HG02623 (cell line): Measurements from ENCODE around the gene OR10AG1.

Experiments
- ATAC-seq: cut with Tn5 transposase; IDR thresholded peaks from one replicate; pipeline ENCODE4 v1.9.1; 2021; ENCODE audit warnings: moderate library complexity; ENCODE audit not compliant: unreplicated experiment

The OR10AG1 gene

GRCh38 chr11:55969845-55970244 lies at the start of gene OR10AG1:
TSS of gene OR10AG1 (minus strand) at chr11:55969945. CDS start at chr11:55969907, 38 bp downstream.
- no peak for ATAC-seq

GRCh38 chr11:56013805-56014204 lies 44.1 kb upstream of the OR10AG1 start:
- no peak for ATAC-seq

- ATAC-seq = no peak
These were observed 41.0 kb upstream of the OR10AG1 start for GRCh38 chr11:56010716-56011115.

GRCh38 chr11:55994525-55994924 lies 24.8 kb upstream of the OR10AG1 start, which contains the start of gene OR5F1:
TSS of gene OR5F1 (minus strand) at chr11:55994625. CDS start at chr11:55994625, 0 bp downstream.
- ATAC-seq = no peak

- ATAC-seq = no peak
These were observed 1.2 kb upstream of the OR10AG1 start for GRCh38 chr11:55970935-55971334.

GRCh38 chr11:55967914-55968313 lies 1.8 kb downstream of the OR10AG1 start:
- ATAC-seq = no peak

- no peak for ATAC-seq
These were observed 3.4 kb downstream of the OR10AG1 start for GRCh38 chr11:55966391-55966790.

GRCh38 chr11:55956521-55956920 lies 13.2 kb downstream of the OR10AG1 start:
- ATAC-seq = no peak

- ATAC-seq = no peak
These were observed 20.4 kb downstream of the OR10AG1 start for GRCh38 chr11:55949330-55949729.

- no peak for ATAC-seq
These were observed 26.9 kb downstream of the OR10AG1 start for GRCh38 chr11:55942785-55943392.

- no peak for ATAC-seq
These were observed 33.4 kb downstream of the OR10AG1 start, which contains the start of gene OR5I1 for GRCh38 chr11:55936300-55936699. TSS of gene OR5I1 (minus strand) at chr11:55936400. CDS start at chr11:55936400, 0 bp downstream.

GRCh38 chr11:55920537-55920936 lies 49.2 kb downstream of the OR10AG1 start:
- ATAC-seq = no peak
